GM20000 (cell line): ENCODE data around the gene CNOT11.

ENCODE experiments used
- DNase-seq: peaks from one replicate; pipeline ENCODE4 v3.0.0; 2012; ENCODE audit warnings: low spot score
- CTCF ChIP-seq: IDR thresholded peaks from 2 replicates; pipeline ENCODE4 v1.5.1; 2012; ENCODE audit warnings: mild to moderate bottlenecking, control low read depth; ENCODE audit errors: extremely low read depth, missing control alignments

CNOT11 gene

GRCh38 chr2:101291973-101292372 is 39.3 kb downstream of the CNOT11 start:
- no peak for TF ChIP-seq CTCF
- DNase-seq, result no peak

- DNase-seq, result no peak
Measured at GRCh38 chr2:101293544-101293943, 40.9 kb downstream of the CNOT11 start.

GRCh38 chr2:101294861-101295260 is 42.2 kb downstream of the CNOT11 start:
- DNase-seq, result no peak
- no peak for TF ChIP-seq CTCF

More at GRCh38 chr2:101293544-101293943, 40.9 kb downstream of the CNOT11 start:
- no peak for TF ChIP-seq CTCF

- DNase-seq, result no peak
- no peak for TF ChIP-seq CTCF
Measured at GRCh38 chr2:101295895-101296294, 43.2 kb downstream of the CNOT11 start.

- no peak for TF ChIP-seq CTCF
- DNase-seq, result no peak
Measured at GRCh38 chr2:101296371-101296770, 43.7 kb downstream of the CNOT11 start.

- no peak for DNase-seq
- no peak for TF ChIP-seq CTCF
Measured at GRCh38 chr2:101297383-101297782, 44.7 kb downstream of the CNOT11 start.

GRCh38 chr2:101299604-101300003 is 46.9 kb downstream of the CNOT11 start:
- no peak for TF ChIP-seq CTCF

More at GRCh38 chr2:101299604-101300003, 46.9 kb downstream of the CNOT11 start:
- DNase-seq, result no peak
